ENCODE results near the gene PHLPP1.
A peak's percentile ranks its signal among the peaks of the same experiment; 100 is the strongest.

DNA sequence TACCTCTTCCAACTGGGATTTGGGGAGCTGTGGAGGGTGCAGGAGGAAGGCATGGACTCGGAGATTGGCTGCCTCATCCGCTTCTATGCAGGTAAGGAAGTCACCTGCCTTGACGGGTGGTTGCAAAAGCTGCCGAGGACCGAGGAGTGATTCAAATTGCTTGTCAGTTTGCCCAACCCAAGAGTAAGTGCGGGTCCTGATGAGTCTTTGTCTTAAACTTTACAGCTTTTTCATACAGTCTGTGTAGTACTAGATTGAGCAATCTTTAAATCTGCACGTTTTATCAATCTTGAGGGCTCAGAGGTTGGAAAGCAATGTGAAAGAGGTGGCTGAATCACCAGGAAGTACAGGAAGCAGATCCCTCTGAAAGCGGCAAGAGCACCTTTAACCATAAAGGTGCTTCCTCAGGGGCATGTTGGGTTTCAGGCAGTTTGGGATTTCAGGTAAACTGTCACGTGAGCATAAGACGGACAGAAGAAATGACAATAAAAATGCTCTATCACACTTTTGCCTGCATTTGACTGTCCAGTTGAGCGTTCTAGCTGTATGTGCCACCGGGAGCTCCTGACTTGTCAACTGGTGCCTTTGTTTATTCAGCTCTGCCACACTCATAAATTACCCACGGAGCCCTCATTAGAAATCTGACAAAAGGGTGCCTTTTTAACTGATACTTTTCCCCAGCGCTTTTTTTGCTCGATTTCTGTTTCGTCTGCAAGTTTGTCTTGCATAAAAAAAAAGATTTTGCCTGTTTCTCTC lies 2.0 kb downstream of the PHLPP1 start:
- TF ChIP-seq ZFP30 (CRISPR knock-in tag; IDR thresholded peaks at IDR 0.05) (no peak), ZFP3 (CRISPR knock-in tag; IDR thresholded peaks at IDR 0.05) (peak; percentile 93), PPARA (CRISPR knock-in tag; IDR thresholded peaks at IDR 0.05; ENCODE audit: borderline replicate concordance) (no peak), OSR1 (CRISPR knock-in tag; IDR thresholded peaks at IDR 0.05) (no peak), BACH2 (CRISPR knock-in tag; IDR thresholded peaks at IDR 0.05; ENCODE audit: borderline replicate concordance) (no peak), TOX (CRISPR knock-in tag; IDR thresholded peaks at IDR 0.05; ENCODE audit: borderline replicate concordance) (no peak)
- TF ChIP-seq, protein P1, sequence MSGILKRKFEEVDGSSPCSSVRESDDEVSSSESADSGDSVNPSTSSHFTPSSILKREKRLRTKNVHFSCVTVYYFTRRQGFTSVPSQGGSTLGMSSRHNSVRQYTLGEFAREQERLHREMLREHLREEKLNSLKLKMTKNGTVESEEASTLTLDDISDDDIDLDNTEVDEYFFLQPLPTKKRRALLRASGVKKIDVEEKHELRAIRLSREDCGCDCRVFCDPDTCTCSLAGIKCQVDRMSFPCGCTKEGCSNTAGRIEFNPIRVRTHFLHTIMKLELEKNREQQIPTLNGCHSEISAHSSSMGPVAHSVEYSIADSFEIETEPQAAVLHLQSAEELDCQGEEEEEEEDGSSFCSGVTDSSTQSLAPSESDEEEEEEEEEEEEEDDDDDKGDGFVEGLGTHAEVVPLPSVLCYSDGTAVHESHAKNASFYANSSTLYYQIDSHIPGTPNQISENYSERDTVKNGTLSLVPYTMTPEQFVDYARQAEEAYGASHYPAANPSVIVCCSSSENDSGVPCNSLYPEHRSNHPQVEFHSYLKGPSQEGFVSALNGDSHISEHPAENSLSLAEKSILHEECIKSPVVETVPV (CRISPR knock-in tag; IDR thresholded peaks at IDR 0.05): no peak
- TF ChIP-seq, protein P2, sequence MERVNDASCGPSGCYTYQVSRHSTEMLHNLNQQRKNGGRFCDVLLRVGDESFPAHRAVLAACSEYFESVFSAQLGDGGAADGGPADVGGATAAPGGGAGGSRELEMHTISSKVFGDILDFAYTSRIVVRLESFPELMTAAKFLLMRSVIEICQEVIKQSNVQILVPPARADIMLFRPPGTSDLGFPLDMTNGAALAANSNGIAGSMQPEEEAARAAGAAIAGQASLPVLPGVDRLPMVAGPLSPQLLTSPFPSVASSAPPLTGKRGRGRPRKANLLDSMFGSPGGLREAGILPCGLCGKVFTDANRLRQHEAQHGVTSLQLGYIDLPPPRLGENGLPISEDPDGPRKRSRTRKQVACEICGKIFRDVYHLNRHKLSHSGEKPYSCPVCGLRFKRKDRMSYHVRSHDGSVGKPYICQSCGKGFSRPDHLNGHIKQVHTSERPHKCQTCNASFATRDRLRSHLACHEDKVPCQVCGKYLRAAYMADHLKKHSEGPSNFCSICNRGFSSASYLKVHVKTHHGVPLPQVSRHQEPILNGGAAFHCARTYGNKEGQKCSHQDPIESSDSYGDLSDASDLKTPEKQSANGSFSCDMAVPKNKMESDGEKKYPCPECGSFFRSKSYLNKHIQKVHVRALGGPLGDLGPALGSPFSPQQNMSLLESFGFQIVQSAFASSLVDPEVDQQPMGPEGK (CRISPR knock-in tag; IDR thresholded peaks at IDR 0.05; ENCODE audit: borderline replicate concordance): no peak
- TF ChIP-seq, protein P3, sequence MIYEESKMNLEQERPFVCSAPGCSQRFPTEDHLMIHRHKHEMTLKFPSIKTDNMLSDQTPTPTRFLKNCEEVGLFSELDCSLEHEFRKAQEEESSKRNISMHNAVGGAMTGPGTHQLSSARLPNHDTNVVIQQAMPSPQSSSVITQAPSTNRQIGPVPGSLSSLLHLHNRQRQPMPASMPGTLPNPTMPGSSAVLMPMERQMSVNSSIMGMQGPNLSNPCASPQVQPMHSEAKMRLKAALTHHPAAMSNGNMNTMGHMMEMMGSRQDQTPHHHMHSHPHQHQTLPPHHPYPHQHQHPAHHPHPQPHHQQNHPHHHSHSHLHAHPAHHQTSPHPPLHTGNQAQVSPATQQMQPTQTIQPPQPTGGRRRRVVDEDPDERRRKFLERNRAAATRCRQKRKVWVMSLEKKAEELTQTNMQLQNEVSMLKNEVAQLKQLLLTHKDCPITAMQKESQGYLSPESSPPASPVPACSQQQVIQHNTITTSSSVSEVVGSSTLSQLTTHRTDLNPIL (CRISPR knock-in tag; IDR thresholded peaks at IDR 0.05; ENCODE audit: low read depth): no peak

Data from SK-N-SH treated with all-trans-retinoic acid at 6 μM for 48 hours (cell line).